Measurements from ENCODE around the gene MAP10. TPM values are rescaled to one million over a fixed set of nuclear protein-coding genes. Genes with fewer than 3 reads are reported as not detected.
"Not testable (repeated sequence)": the region's sequence is repeated elsewhere in the genome, so short reads cannot be mapped to it uniquely, and the experiment has no call there.

The MAP10 gene
- total RNA-seq, 1 experiment from 2014 or later: 1.2 TPM

DNA sequence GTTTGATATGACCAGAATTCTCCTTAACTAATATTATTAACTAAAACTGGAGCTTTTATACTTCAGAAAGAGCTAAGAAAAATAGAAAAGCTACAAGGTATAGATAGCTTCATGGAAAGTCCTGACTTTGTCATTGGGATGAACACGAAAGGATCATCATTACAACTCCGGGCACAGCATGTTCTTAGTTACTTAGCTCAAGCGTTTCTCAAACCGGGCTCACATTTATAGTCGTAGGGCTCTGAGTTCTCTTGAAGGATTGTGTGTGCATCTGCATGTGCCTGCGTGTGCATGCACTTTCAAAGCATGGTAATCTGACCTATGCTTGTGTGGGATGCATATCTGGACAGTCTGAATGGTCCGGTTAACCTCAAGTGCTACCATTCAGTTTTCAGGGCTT is 20.4 kb upstream of the MAP10 start:
- H3K4me3 Mint-ChIP-seq: no peak overlapping the region
- Histone ChIP-seq H3K14ac (ENCODE audit: insufficient read depth, low read length) (no peak overlapping the region), H4K8ac (replicated peaks; ENCODE audit: insufficient read length, low read depth, low read length) (no peak overlapping the region), H2AFZ (ENCODE audit: low read length) (no peak overlapping the region), H2BK120ac (ENCODE audit: low read depth, low read length, poor library complexity, severe bottlenecking) (no peak overlapping the region), H3K27me3 (ENCODE audit: insufficient read depth, low read length) (no peaks in the 10 kb centered on the region), H3K4ac (ENCODE audit: low read depth, low read length) (no peak overlapping the region), H2BK15ac (ENCODE audit: low read depth, low read length) (no peak overlapping the region), H3K4me1 (ENCODE audit: insufficient read depth, low read length) (no peaks in the 10 kb centered on the region), H3K27ac (ENCODE audit: insufficient read length, low read depth, low read length) (no peak overlapping the region), H3K4me2 (ENCODE audit: insufficient read depth, insufficient read length, low read length) (no peak overlapping the region), H3K56ac (ENCODE audit: insufficient read length, low read depth, low read length) (no peak overlapping the region), H3K9me3 (ENCODE audit: control insufficient read depth, low read depth, low read length) (no peaks in the 10 kb centered on the region), H2BK20ac (ENCODE audit: low read depth, low read length, poor library complexity, severe bottlenecking) (no peak overlapping the region), H3K9ac (ENCODE audit: extremely low read depth, insufficient read length, low read length) (no peak overlapping the region), H4K5ac (ENCODE audit: insufficient read length, low read depth, low read length) (no peak overlapping the region), H2BK5ac (ENCODE audit: insufficient read length, low read length) (no peak overlapping the region), H3K23ac (ENCODE audit: insufficient read length, low read depth, low read length) (no peak overlapping the region), H3K18ac (ENCODE audit: insufficient read length, low read depth, low read length) (no peak overlapping the region), H3T11ph (ENCODE audit: low read length) (no peak overlapping the region), H4K20me1 (ENCODE audit: control insufficient read depth, insufficient read depth, insufficient read length) (no peaks in the 10 kb centered on the region), H3K79me1 (ENCODE audit: insufficient read depth, low read depth, low read length, poor library complexity, severe bottlenecking) (no peaks in the 10 kb centered on the region), H3K23me2 (ENCODE audit: insufficient read length, low read depth, low read length, poor library complexity, severe bottlenecking) (no peaks in the 10 kb centered on the region), H2AK5ac (ENCODE audit: insufficient read length, low read length) (no peak overlapping the region), H4K91ac (ENCODE audit: insufficient read length, low read depth, low read length) (no peak overlapping the region), H2BK12ac (ENCODE audit: insufficient read length, low read depth, low read length) (no peak overlapping the region), H3K79me2 (ENCODE audit: insufficient read depth, low read length) (no peaks in the 10 kb centered on the region)
- TF ChIP-seq, protein P1, sequence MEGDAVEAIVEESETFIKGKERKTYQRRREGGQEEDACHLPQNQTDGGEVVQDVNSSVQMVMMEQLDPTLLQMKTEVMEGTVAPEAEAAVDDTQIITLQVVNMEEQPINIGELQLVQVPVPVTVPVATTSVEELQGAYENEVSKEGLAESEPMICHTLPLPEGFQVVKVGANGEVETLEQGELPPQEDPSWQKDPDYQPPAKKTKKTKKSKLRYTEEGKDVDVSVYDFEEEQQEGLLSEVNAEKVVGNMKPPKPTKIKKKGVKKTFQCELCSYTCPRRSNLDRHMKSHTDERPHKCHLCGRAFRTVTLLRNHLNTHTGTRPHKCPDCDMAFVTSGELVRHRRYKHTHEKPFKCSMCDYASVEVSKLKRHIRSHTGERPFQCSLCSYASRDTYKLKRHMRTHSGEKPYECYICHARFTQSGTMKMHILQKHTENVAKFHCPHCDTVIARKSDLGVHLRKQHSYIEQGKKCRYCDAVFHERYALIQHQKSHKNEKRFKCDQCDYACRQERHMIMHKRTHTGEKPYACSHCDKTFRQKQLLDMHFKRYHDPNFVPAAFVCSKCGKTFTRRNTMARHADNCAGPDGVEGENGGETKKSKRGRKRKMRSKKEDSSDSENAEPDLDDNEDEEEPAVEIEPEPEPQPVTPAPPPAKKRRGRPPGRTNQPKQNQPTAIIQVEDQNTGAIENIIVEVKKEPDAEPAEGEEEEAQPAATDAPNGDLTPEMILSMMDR (conservative IDR thresholded peaks at IDR 0.05): no peak
- no peak overlapping the region for H3K27ac Mint-ChIP-seq
- DNase-seq: no peak
- peaks cover 9% of the 10 kb centered on the region for H3K27me3 Mint-ChIP-seq (ENCODE audit: low read depth)
- no peaks in the 10 kb centered on the region for H3K36me3 Mint-ChIP-seq (ENCODE audit: insufficient read depth in 1 of 3, low read depth in 3 of 3)
- no CpG with 5 or more reads among the region's 7 CpGs for WGBS (ENCODE audit: extremely low coverage, insufficient read length, low lambda C conversion rate)
- H3K9me3 Mint-ChIP-seq: peaks cover 0 to 2% of the 10 kb centered on the region in 2 experiments; a peak in 1 of 5 replicates
- H3K4me1 Mint-ChIP-seq: peaks cover 0 to 4% of the 10 kb centered on the region in 2 experiments; a peak in 1 of 4 replicates

DNA sequence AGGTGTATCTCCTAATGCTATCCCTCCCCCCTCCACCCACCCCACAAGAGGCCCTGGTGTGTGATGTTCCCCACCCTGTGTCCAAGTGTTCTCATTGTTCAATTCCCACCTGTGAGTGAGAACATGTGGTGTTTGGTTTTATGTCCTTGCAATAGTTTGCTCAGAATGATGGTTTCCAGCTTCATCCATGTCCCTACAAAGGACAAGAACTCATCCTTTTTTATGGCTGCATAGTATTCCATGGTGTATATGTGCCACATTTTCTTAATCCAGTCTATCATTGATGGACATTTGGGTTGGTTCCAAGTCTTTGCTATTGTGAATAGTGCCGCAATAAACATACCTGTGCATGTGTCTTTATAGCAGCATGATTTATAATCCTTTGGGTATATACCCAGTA is 19.6 kb upstream of the MAP10 start:
- H4K8ac ChIP-seq (replicated peaks; ENCODE audit: insufficient read length, low read depth, low read length); H2BK12ac ChIP-seq (ENCODE audit: insufficient read length, low read depth, low read length); H4K91ac ChIP-seq (ENCODE audit: insufficient read length, low read depth, low read length); H3K27ac ChIP-seq (ENCODE audit: insufficient read length, low read depth, low read length); H3K4me3 Mint-ChIP-seq; H3K9me3 Mint-ChIP-seq; H4K5ac ChIP-seq (ENCODE audit: insufficient read length, low read depth, low read length); H3T11ph ChIP-seq (ENCODE audit: low read length); H3K18ac ChIP-seq (ENCODE audit: insufficient read length, low read depth, low read length); H3K4ac ChIP-seq (ENCODE audit: low read depth, low read length); DNase-seq; H3K14ac ChIP-seq (ENCODE audit: insufficient read depth, low read length); H3K79me1 ChIP-seq (ENCODE audit: insufficient read depth, low read depth, low read length, poor library complexity, severe bottlenecking); H3K79me2 ChIP-seq (ENCODE audit: insufficient read depth, low read length); H3K4me1 ChIP-seq (ENCODE audit: insufficient read depth, low read length); H2BK15ac ChIP-seq (ENCODE audit: low read depth, low read length); H3K36me3 Mint-ChIP-seq (ENCODE audit: insufficient read depth in 1 of 3, low read depth in 3 of 3); H2BK20ac ChIP-seq (ENCODE audit: low read depth, low read length, poor library complexity, severe bottlenecking); H3K23me2 ChIP-seq (ENCODE audit: insufficient read length, low read depth, low read length, poor library complexity, severe bottlenecking); H3K27me3 Mint-ChIP-seq (ENCODE audit: low read depth); H2BK5ac ChIP-seq (ENCODE audit: insufficient read length, low read length); H2BK120ac ChIP-seq (ENCODE audit: low read depth, low read length, poor library complexity, severe bottlenecking); H2AFZ ChIP-seq (ENCODE audit: low read length); H3K9ac ChIP-seq (ENCODE audit: extremely low read depth, insufficient read length, low read length); H2AK5ac ChIP-seq (ENCODE audit: insufficient read length, low read length); H4K20me1 ChIP-seq (ENCODE audit: control insufficient read depth, insufficient read depth, insufficient read length); H3K9me3 ChIP-seq (ENCODE audit: control insufficient read depth, low read depth, low read length); H3K23ac ChIP-seq (ENCODE audit: insufficient read length, low read depth, low read length); H3K56ac ChIP-seq (ENCODE audit: insufficient read length, low read depth, low read length); H3K27ac Mint-ChIP-seq; H3K4me1 Mint-ChIP-seq; H3K27me3 ChIP-seq (ENCODE audit: insufficient read depth, low read length); H3K4me2 ChIP-seq (ENCODE audit: insufficient read depth, insufficient read length, low read length): not testable (repeated sequence)
- no CpG with 5 or more reads among the region's 1 CpG for WGBS (ENCODE audit: extremely low coverage, insufficient read length, low lambda C conversion rate)
